DND-41 (cell line): ENCODE results near the gene NIBAN1.

ENCODE experiments used
- ATAC-seq: fragments of 200-7000 bp; cut with Tn5 transposase; 3 replicates; pipeline ENCODE4 v1.9.1; 2021; ENCODE audit warnings: low read depth; ENCODE audit not compliant: insufficient read depth
- DNase-seq: peaks from one replicate; pipeline ENCODE4 v3.0.0-alpha.2; 2020
- H2AFZ ChIP-seq: 2 replicates; pipeline ENCODE4 v1.6.0; 2012; ENCODE audit warnings: low read depth, low read length
- H3K27ac ChIP-seq: 2 replicates; pipeline ENCODE4 v1.5.1; 2012; ENCODE audit warnings: low read length, inconsistent platforms
- H3K27me3 ChIP-seq: fragments of 200-600 bp; sonication (generic); 2 replicates; pipeline ENCODE4 v1.6.0; 2012; ENCODE audit warnings: low read length, mild to moderate bottlenecking, inconsistent platforms; ENCODE audit not compliant: insufficient read depth, poor library complexity
- H3K36me3 ChIP-seq: 2 replicates; pipeline ENCODE4 v1.5.1; 2012; ENCODE audit warnings: low read length, inconsistent platforms; ENCODE audit not compliant: insufficient read depth
- H3K4me1 ChIP-seq: 2 replicates; pipeline ENCODE4 v1.5.1; 2012; ENCODE audit warnings: mild to moderate bottlenecking, low read length; ENCODE audit not compliant: insufficient read depth
- H3K4me2 ChIP-seq: 2 replicates; pipeline ENCODE4 v1.6.0; 2012; ENCODE audit warnings: mild to moderate bottlenecking, moderate library complexity, low read length, inconsistent platforms; ENCODE audit not compliant: insufficient read depth
- H3K4me3 ChIP-seq, 2 experiments: fragments of 200-600 bp in 1 of 2; shearing (Covaris generic) in 1 of 2; 2 replicates each; pipeline ENCODE4 v1.5.1; 2012 to 2016; ENCODE audit warnings: inconsistent platforms in 2 of 2, low read length in 2 of 2, mild to moderate bottlenecking in 2 of 2, low read depth in 1 of 2, moderate library complexity in 1 of 2
- H3K79me2 ChIP-seq: 2 replicates; pipeline ENCODE4 v1.6.0; 2012; ENCODE audit warnings: low read length, inconsistent platforms; ENCODE audit not compliant: insufficient read depth
- H3K9ac ChIP-seq: 2 replicates; pipeline ENCODE4 v1.6.0; 2012; ENCODE audit warnings: low read depth, mild to moderate bottlenecking, inconsistent platforms, low read length, moderate library complexity
- H3K9me3 ChIP-seq: 2 replicates; pipeline ENCODE4 v1.5.1; 2012; ENCODE audit warnings: low read length, moderate library complexity, mild to moderate bottlenecking, inconsistent platforms; ENCODE audit not compliant: insufficient read depth, severe bottlenecking
- H4K20me1 ChIP-seq: 2 replicates; pipeline ENCODE4 v1.6.0; 2012; ENCODE audit warnings: low read length; ENCODE audit not compliant: insufficient read depth
- CTCF ChIP-seq: IDR thresholded peaks from 2 replicates; pipeline ENCODE4 v1.5.1; 2012; ENCODE audit warnings: borderline replicate concordance, low read length, moderate library complexity, mild to moderate bottlenecking; ENCODE audit not compliant: poor library complexity, severe bottlenecking; ENCODE audit errors: extremely low read depth
- EZH2 ChIP-seq: IDR thresholded peaks from 3 replicates; pipeline ENCODE4 v1.6.1; 2012; ENCODE audit warnings: borderline replicate concordance, low read depth, mild to moderate bottlenecking, moderate library complexity, low read length, inconsistent platforms; ENCODE audit not compliant: severe bottlenecking

The NIBAN1 gene

GRCh38 chr1:184932319-184932718, 42.0 kb downstream of the NIBAN1 start:
- no peak overlapping the region for H3K27ac ChIP-seq
- H3K27me3 ChIP-seq, result peaks cover 3% of the 10 kb centered on the region
- H3K9ac ChIP-seq, result no peak overlapping the region
- TF ChIP-seq CTCF (no peak), EZH2 (no peak)
- no peaks in the 10 kb centered on the region for H3K36me3 ChIP-seq
- no peak overlapping the region for H3K4me3 ChIP-seq
- no peak overlapping the region for H3K4me2 ChIP-seq
- no peak overlapping the region for H2AFZ ChIP-seq
- H3K79me2 ChIP-seq, result no peaks in the 10 kb centered on the region
- ATAC-seq (no peak), DNase-seq (no peak)
- no peaks in the 10 kb centered on the region for H3K9me3 ChIP-seq
- no peaks in the 10 kb centered on the region for H4K20me1 ChIP-seq
- no peaks in the 10 kb centered on the region for H3K4me1 ChIP-seq

DNA sequence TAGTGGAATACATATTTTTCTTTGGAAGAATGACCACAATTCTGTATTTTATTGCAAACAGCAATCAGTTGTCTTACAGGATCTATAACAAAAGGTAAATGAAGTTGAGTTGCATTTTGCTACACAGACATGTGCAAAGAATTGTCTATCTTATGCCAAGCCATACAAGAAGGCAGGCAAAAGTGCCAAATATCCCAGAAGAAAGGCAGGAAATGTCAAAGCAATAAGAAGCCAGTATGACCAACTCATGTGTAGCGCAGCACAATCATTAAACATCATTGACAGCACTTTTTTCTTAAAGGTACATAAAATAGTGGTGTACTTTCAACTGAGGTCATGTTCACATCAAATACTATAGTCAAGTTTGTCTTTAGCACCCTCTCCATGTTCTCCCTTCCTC, 42.7 kb downstream of the NIBAN1 start:
- H4K20me1 ChIP-seq, result no peaks in the 10 kb centered on the region
- H3K9ac ChIP-seq, result no peak overlapping the region

GRCh38 chr1:184930645-184931044, 43.7 kb downstream of the NIBAN1 start:
- H3K4me1 ChIP-seq, result no peaks in the 10 kb centered on the region
- H3K27me3 ChIP-seq, result peaks cover 3% of the 10 kb centered on the region
- no peak overlapping the region for H3K4me3 ChIP-seq
- H3K36me3 ChIP-seq, result no peaks in the 10 kb centered on the region
- TF ChIP-seq CTCF (no peak), EZH2 (no peak)
- no peak overlapping the region for H2AFZ ChIP-seq
- H4K20me1 ChIP-seq, result no peaks in the 10 kb centered on the region
- H3K9ac ChIP-seq, result no peak overlapping the region
- no peak for ATAC-seq
- no peak overlapping the region for H3K4me2 ChIP-seq
- no peaks in the 10 kb centered on the region for H3K9me3 ChIP-seq
- no peak for DNase-seq
- H3K27ac ChIP-seq, result no peak overlapping the region
- H3K79me2 ChIP-seq, result no peaks in the 10 kb centered on the region

More for the DNA sequence above, 42.7 kb downstream of the NIBAN1 start:
- Histone ChIP-seq H2AFZ (no peak overlapping the region), H3K4me3 (no peak overlapping the region), H3K79me2 (no peaks in the 10 kb centered on the region), H3K27me3 (peaks cover 3% of the 10 kb centered on the region), H3K27ac (no peak overlapping the region), H3K36me3 (no peaks in the 10 kb centered on the region), H3K4me2 (no peak overlapping the region), H3K9me3 (no peaks in the 10 kb centered on the region), H3K4me1 (no peaks in the 10 kb centered on the region)
- no peak for DNase-seq
- ATAC-seq, result no peak
- TF ChIP-seq EZH2 (no peak), CTCF (no peak)

- Histone ChIP-seq H3K27me3 (peaks cover 3% of the 10 kb centered on the region), H3K36me3 (no peaks in the 10 kb centered on the region), H4K20me1 (no peaks in the 10 kb centered on the region), H3K9ac (no peak overlapping the region), H3K4me1 (no peaks in the 10 kb centered on the region), H3K79me2 (no peaks in the 10 kb centered on the region), H2AFZ (no peak overlapping the region), H3K9me3 (no peaks in the 10 kb centered on the region), H3K4me3 (no peak overlapping the region), H3K4me2 (no peak overlapping the region), H3K27ac (no peak overlapping the region)
- DNase-seq (no peak), ATAC-seq (no peak)
- no peak for TF ChIP-seq CTCF
- no peak for TF ChIP-seq EZH2
These were observed 44.1 kb downstream of the NIBAN1 start for GRCh38 chr1:184930232-184930631.
